ENCODE results near the gene FBXL22. TPM values are rescaled to one million over a fixed set of nuclear protein-coding genes. Genes with fewer than 3 reads are reported as not detected.

Gene FBXL22
- total and polyA plus RNA-seq, 2 experiments from 2014 or later: 0.60 to 1.3 TPM

DNA sequence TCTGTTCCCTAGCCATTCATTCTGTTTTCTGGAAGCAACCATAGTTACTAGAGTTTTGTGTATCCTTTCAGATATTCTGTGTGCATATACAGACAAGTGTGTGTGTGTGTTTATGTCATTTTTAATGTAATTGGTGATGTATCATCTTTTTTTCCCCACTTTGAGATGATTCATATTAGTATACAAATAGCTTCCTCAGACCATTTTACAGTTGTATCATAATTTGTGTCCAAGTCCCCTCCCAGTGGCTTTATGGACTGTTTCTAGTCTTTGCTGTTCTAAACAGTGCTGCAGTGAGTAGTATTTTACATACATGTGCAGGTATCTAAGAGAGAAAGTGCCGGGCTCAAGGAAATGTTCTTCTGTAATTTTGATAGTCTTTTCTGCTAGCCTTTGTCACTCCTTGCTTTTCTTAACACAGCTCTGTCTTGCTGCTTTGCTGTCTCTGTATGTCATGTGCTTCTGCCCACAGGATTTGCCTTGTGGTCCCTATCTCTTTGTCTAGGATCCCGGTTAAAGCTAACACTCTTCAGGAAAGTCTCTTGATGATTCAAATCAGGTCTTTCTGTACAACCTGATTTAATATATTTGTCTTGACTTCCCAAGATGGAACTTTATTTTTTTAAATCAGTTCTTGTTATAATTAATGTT is 31.5 kb upstream of the FBXL22 start:
- Histone ChIP-seq H3K36me3 (replicated peaks; ENCODE audit: insufficient read depth, low read depth) (no peaks in the 10 kb centered on the region), H3K79me2 (no peaks in the 10 kb centered on the region), H4K20me1 (ENCODE audit: insufficient read depth, poor library complexity, severe bottlenecking) (no peaks in the 10 kb centered on the region), H2AFZ (no peak overlapping the region), H3K9me2 (replicated peaks; ENCODE audit: insufficient read depth) (no peaks in the 10 kb centered on the region), H3K4me2 (no peak overlapping the region), H3K27me3 (no peaks in the 10 kb centered on the region), H3K4me1 (ENCODE audit: insufficient read depth) (no peaks in the 10 kb centered on the region), H3K27ac (no peak overlapping the region), H3K4me3 (no peak overlapping the region), H3K9me3 (ENCODE audit: low read depth) (no peaks in the 10 kb centered on the region)
- TF ChIP-seq, protein P1, sequence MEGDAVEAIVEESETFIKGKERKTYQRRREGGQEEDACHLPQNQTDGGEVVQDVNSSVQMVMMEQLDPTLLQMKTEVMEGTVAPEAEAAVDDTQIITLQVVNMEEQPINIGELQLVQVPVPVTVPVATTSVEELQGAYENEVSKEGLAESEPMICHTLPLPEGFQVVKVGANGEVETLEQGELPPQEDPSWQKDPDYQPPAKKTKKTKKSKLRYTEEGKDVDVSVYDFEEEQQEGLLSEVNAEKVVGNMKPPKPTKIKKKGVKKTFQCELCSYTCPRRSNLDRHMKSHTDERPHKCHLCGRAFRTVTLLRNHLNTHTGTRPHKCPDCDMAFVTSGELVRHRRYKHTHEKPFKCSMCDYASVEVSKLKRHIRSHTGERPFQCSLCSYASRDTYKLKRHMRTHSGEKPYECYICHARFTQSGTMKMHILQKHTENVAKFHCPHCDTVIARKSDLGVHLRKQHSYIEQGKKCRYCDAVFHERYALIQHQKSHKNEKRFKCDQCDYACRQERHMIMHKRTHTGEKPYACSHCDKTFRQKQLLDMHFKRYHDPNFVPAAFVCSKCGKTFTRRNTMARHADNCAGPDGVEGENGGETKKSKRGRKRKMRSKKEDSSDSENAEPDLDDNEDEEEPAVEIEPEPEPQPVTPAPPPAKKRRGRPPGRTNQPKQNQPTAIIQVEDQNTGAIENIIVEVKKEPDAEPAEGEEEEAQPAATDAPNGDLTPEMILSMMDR (IDR thresholded peaks at IDR 0.05; ENCODE audit: poor library complexity): no peak
- TF ChIP-seq EZH2 (IDR thresholded peaks at IDR 0.05; ENCODE audit: borderline replicate concordance): no peak
- TF ChIP-seq EZH2phosphoT487 (IDR thresholded peaks at IDR 0.05; ENCODE audit: low read depth, severe bottlenecking, unreplicated experiment): no peak
- WGBS (ENCODE audit: low lambda C conversion rate, missing lambda C conversion rate): 80% methylated on average over 2 of the region's 2 CpGs
- no peak for DNase-seq (ENCODE audit: low spot score)

DNA sequence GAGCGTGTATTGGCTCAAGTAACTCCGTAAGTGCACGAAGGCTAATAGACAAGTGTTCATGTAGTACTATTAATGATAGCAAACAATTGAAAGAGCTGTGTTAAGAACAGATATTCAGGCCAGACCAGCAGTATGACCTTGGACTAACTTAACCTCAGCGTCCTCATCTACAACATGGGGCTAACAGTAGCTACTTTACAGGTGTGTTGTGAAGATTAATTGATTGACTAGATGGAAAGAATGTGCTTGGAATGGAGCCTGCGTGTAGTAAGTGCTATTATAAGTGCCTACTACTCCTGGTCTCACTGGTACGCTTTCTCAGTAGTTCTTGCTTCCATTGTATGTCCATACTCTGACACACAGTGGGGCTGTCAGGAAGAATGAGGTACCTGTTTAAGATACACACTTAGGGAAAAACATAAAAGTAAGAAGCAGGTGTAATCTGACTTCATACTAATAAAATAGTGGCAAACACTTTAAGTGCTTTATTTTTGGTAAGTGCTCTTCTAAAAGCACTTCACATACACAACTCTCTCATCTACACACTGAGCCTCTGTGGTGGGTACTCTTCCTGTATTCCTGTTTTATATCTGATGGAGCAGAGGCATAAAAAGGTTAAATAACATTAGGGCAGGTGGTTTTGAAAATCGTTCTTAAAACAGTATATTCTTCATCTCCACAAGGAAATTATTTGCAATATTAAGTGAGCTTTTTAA is 24.3 kb upstream of the FBXL22 start:
- H3K27me3 ChIP-seq: no peaks in the 10 kb centered on the region
- H3K4me1 ChIP-seq (ENCODE audit: insufficient read depth): peaks cover 3% of the 10 kb centered on the region
- H4K20me1 ChIP-seq (ENCODE audit: insufficient read depth, poor library complexity, severe bottlenecking): no peaks in the 10 kb centered on the region
- H3K9me3 ChIP-seq (ENCODE audit: low read depth): no peaks in the 10 kb centered on the region
- no peak overlapping the region for H3K4me3 ChIP-seq
- no peaks in the 10 kb centered on the region for H3K9me2 ChIP-seq (replicated peaks; ENCODE audit: insufficient read depth)
- no peaks in the 10 kb centered on the region for H3K79me2 ChIP-seq
- no peaks in the 10 kb centered on the region for H3K36me3 ChIP-seq (replicated peaks; ENCODE audit: insufficient read depth, low read depth)
- no peak for TF ChIP-seq EZH2phosphoT487 (IDR thresholded peaks at IDR 0.05; ENCODE audit: low read depth, severe bottlenecking, unreplicated experiment)
- TF ChIP-seq, protein P1 (IDR thresholded peaks at IDR 0.05; ENCODE audit: poor library complexity): no peak
- no peak overlapping the region for H3K4me2 ChIP-seq
- DNase-seq (ENCODE audit: low spot score): no peak
- H3K27ac ChIP-seq: no peak overlapping the region
- 92% methylated on average over 7 of the region's 7 CpGs for WGBS (ENCODE audit: low lambda C conversion rate, missing lambda C conversion rate)
- H2AFZ ChIP-seq: no peak overlapping the region

DNA sequence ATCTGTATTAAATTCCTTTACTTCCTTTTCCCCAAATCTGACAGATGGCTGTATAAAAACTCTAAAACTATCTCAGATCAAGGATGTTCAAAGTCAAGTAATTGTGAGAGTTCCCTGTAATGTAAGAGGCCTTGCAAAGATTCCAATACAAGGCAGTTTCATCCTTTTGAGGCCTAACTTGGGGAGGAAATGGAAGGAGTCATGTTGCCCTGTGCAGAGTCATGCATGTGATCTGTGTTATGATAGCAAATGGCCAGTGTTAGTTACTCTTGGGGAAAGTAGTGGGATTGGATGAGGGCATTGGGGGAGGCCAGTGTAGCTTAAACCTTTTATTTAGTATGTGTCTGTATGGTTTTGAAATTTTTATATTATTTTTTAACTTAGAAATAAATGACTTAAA is 23.7 kb upstream of the FBXL22 start:
- Histone ChIP-seq H3K36me3 (replicated peaks; ENCODE audit: insufficient read depth, low read depth) (no peaks in the 10 kb centered on the region), H3K9me2 (replicated peaks; ENCODE audit: insufficient read depth) (no peaks in the 10 kb centered on the region), H3K27ac (no peak overlapping the region), H3K4me2 (no peak overlapping the region), H2AFZ (no peak overlapping the region), H4K20me1 (ENCODE audit: insufficient read depth, poor library complexity, severe bottlenecking) (no peaks in the 10 kb centered on the region), H3K4me3 (no peak overlapping the region), H3K4me1 (ENCODE audit: insufficient read depth) (peaks cover 3% of the 10 kb centered on the region), H3K27me3 (no peaks in the 10 kb centered on the region), H3K9me3 (ENCODE audit: low read depth) (no peaks in the 10 kb centered on the region), H3K79me2 (no peaks in the 10 kb centered on the region)
- TF ChIP-seq EZH2phosphoT487 (IDR thresholded peaks at IDR 0.05; ENCODE audit: low read depth, severe bottlenecking, unreplicated experiment): no peak
- no peak for TF ChIP-seq EZH2 (IDR thresholded peaks at IDR 0.05; ENCODE audit: borderline replicate concordance)
- TF ChIP-seq, protein P1 (IDR thresholded peaks at IDR 0.05; ENCODE audit: poor library complexity): no peak
- no peak for DNase-seq (ENCODE audit: low spot score)
